Bronchial epithelial cell (primary cell): ENCODE measurements around the gene GPC1. TPM values are rescaled to one million over a fixed set of nuclear protein-coding genes. Genes with fewer than 3 reads are reported as not detected.

Source experiments
- DNase-seq: peaks from one replicate; pipeline ENCODE4 v3.0.0-alpha.2; 2010; ENCODE audit warnings: low read depth
- FAIRE-seq: peaks from 2 replicates; lab custom pipeline; 2011; peaks lifted over from hg19 to GRCh38; lab: Jason Lieb, UNC
- H3K27me3 ChIP-seq: 2 replicates; pipeline ENCODE4 v1.5.1; 2011; ENCODE audit warnings: low read length; ENCODE audit not compliant: control insufficient read depth, insufficient read depth
- H3K36me3 ChIP-seq: 2 replicates; pipeline ENCODE4 v1.5.1; 2011; ENCODE audit warnings: low read length; ENCODE audit not compliant: control insufficient read depth, insufficient read depth
- H3K4me3 ChIP-seq: 2 replicates; pipeline ENCODE4 v1.5.1; 2011; ENCODE audit warnings: mild to moderate bottlenecking, low read depth, low read length, control low read depth
- total RNA-seq: library from RNA; depleted of rRNA; stranded (reverse); fragments of >200 nt; gene quantifications from 2 replicates; pipeline ENCODE4 v1.2.1, GENCODE V29; 2014
- TF ChIP-seq, protein P1 (sequence below): IDR thresholded peaks from 2 replicates; pipeline ENCODE4 v1.5.1; 2011; ENCODE audit warnings: mild to moderate bottlenecking, moderate library complexity, low read length, control low read depth, inconsistent platforms; ENCODE audit not compliant: insufficient read depth, severe bottlenecking

The GPC1 gene
- total RNA-seq, 1 donor from 2014 or later, result 65.8 TPM

DNA sequence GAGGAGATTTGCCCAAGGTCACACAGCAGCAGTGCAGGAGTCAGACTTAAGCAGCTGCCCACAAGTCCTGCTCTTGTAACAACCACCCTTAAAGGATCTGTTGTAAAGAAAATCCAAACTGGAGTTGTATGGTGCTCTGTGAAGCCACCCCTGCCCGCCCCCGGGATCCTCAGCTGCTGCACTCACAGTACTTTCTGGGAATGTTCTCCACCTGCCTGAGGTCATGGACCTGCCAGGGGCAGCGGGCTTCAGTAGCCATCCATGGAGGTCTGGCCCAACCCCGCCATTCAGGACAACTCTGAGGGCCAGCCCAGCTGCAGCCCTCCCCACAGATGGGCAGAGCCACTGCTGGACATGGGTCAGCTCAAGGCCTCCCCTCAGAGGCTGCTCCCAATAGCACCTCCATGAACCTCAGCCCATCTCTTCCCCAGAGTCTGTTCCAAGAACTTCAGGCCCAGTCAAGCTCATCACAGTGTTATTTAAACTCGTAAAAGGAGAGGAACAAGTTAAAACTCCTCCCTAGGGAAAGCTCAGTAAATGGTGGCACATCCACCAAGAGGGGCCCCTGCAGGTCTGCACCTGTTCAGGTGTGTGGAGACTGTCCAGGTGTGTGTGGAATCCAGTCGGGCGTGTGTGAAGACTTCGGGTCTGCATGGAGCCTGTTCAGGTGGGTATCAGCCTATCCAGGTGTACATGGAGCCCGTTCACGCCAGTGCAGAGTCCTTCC lies 39.4 kb upstream of the GPC1 start:
- H3K36me3 ChIP-seq, result no peaks in the 10 kb centered on the region
- FAIRE-seq (no peak), DNase-seq (peak; percentile 18)
- TF ChIP-seq, protein P1, sequence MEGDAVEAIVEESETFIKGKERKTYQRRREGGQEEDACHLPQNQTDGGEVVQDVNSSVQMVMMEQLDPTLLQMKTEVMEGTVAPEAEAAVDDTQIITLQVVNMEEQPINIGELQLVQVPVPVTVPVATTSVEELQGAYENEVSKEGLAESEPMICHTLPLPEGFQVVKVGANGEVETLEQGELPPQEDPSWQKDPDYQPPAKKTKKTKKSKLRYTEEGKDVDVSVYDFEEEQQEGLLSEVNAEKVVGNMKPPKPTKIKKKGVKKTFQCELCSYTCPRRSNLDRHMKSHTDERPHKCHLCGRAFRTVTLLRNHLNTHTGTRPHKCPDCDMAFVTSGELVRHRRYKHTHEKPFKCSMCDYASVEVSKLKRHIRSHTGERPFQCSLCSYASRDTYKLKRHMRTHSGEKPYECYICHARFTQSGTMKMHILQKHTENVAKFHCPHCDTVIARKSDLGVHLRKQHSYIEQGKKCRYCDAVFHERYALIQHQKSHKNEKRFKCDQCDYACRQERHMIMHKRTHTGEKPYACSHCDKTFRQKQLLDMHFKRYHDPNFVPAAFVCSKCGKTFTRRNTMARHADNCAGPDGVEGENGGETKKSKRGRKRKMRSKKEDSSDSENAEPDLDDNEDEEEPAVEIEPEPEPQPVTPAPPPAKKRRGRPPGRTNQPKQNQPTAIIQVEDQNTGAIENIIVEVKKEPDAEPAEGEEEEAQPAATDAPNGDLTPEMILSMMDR, result no peak
- H3K27me3 ChIP-seq, result no peaks in the 10 kb centered on the region
- H3K4me3 ChIP-seq, result no peak overlapping the region

DNA sequence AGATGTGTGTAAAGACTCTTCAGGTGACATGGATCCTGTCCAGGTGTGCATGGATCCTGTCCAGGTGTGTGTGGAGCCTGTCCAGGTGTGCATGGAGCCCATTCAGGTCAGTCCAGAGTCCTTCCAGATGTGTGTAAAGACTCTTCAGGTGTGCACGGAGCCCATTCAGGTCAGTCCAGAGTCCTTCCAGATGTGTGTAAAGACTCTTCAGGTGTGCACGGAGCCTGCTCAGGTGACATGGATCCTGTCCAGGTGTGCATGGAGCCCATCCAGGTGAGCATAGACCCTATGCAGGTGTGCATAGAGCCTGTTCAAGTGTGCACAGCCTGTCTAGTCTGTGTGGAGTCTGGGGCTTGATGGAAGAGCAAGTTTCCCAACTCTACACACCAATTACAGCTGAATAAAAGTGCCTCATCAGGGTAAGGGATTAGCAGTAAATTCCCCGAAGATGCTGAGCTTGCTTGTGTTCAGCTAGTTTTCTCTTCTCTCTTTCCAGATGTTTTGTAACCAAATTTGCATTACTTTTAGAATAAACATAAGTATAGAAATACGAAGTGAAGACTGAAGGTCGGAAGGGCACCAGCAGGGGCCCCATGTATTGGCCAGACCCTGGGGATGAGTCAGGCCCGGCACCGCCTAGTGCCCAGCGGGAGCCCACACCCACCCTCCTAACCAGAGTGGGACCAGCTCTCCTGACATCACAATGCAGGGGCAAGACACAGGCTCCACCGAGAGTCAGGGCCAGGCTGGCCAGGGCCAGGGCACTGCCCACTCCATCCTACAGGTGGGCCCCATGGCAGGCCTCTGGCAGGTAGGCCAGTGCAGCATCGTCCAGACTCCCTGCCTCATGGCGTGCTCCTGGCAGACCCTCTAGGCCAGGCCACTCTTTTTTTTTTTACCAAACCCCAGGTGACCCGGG lies 38.6 kb upstream of the GPC1 start:
- FAIRE-seq (no peak), DNase-seq (no peak)
- H3K27me3 ChIP-seq, result no peaks in the 10 kb centered on the region
- no peak overlapping the region for H3K4me3 ChIP-seq
- TF ChIP-seq, protein P1, result no peak
- no peaks in the 10 kb centered on the region for H3K36me3 ChIP-seq

DNA sequence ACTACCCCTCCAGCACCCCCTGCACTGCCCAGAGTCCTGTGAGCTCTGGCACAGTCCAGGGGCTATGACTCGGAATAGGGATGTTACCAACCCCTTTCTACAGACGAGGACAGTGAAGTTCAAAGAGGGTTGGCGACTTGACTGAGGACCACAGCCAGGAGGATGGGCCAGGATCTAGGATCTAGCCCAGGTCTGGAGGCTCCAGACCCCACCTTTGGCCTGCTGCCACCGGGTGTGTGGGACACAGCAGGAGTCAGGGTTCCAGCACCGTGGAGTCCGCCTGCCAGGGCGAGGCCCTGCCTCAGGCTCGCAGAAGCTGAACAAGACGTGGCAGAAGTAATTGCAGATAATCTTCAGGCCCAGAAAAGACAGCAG lies 37.9 kb upstream of the GPC1 start:
- no peaks in the 10 kb centered on the region for H3K27me3 ChIP-seq
- no peaks in the 10 kb centered on the region for H3K36me3 ChIP-seq
- no peak overlapping the region for H3K4me3 ChIP-seq
- TF ChIP-seq, protein P1, result no peak
- FAIRE-seq (no peak), DNase-seq (no peak)

DNA sequence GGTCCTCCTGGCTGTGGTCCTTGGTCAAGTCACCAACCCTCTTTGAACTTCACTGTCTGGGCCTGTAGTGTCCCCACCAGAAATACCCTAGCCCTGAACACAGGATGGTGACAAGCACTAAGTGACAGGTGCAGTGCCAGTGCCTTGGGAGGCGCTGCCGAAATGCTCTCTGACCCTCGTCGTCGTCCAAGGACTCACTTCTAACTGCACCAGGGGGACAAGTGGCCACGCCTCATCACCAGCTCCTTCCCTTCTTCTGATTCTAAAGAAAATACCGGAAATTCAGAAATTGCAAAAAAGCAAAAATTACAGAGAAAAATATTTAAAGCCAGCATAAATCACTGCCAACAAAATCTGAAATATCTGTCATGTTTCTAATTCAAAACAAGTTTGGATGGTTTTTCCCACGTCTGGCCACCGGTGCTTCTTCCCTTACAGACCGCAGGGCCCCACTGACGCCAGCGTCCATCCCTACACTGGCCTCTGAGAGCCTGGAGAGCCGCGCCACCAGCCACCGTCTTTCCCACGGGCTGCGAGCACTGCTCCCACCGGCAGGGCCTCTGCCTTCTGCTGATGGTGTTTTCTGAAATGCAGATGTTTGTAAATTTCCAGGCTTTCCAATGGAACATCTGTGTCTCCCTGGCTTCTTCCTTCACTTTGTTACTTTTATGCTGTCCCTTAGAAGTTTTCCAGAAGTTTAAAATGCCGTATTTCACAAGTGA lies 37.4 kb upstream of the GPC1 start:
- DNase-seq, result no peak
- Histone ChIP-seq H3K27me3 (no peaks in the 10 kb centered on the region), H3K4me3 (no peak overlapping the region), H3K36me3 (no peaks in the 10 kb centered on the region)
- TF ChIP-seq, protein P1, result no peak
- FAIRE-seq, result no peak

DNA sequence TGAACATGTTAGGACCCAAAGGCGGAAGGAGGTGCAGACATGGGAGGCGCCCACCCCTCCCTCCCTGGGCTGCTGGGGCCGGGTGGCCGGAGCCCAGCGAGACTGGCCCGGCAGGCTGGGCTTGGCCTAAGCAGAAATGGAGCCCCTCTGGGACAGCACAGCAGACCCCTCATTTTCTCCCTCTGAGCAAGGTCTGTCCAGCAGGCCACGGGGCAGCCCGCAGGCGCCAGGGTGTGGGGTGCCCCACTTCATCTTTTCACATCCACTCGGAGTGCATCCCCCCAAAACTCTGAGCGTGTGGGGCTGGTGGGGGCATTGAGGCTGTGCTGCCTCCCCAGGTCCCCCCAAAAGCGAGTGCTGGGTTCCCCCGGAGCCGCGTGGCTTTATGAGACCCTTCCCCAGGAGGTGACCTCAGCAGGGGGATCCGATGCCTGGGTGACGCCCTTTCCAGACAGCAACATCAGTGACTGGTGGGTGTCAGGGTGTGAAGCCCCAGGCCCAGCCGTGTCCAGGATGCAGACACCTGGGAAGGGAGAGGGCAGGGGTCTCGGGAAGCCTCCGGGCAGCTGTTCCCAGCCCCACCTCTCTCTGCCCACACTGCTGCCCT lies 36.7 kb upstream of the GPC1 start:
- DNase-seq (no peak), FAIRE-seq (no peak)
- Histone ChIP-seq H3K27me3 (no peaks in the 10 kb centered on the region), H3K36me3 (no peaks in the 10 kb centered on the region), H3K4me3 (no peak overlapping the region)
- TF ChIP-seq, protein P1, result no peak
